Ramos (cell line): ENCODE data around the gene TMEM222.

Experiments used
- in situ Hi-C: fragments of 300-500 bp; cut with MboI; formaldehyde crosslinking; loops from one replicate; pipeline ENCODE4 v1.14.3; 2022; ENCODE audit warnings: low sequenced_read_pairs; ENCODE audit not compliant: unreplicated experiment

Gene TMEM222

GRCh38 chr1:27372808-27373690 lies 51.1 kb downstream of the TMEM222 start:
- in situ Hi-C loops: no loop called here

- in situ Hi-C loops: no loop called here
These were observed 52.6 kb downstream of the TMEM222 start, which contains the start of gene FCN3 for GRCh38 chr1:27374362-27375086. FCN3 (minus strand) TSS chr1:27374824; CDS start chr1:27374818, 6 bp downstream.

- in situ Hi-C loops: no loop called here
These were observed 56.0 kb downstream of the TMEM222 start for GRCh38 chr1:27377760-27378495.

- in situ Hi-C loops: loop anchor here (10.0 kb wide), 1 partner anchor 275 kb away; no protein-coding TSS in a partner anchor
These were observed 57.7 kb downstream of the TMEM222 start for GRCh38 chr1:27379564-27380122.

GRCh38 chr1:27380224-27380623 lies 58.3 kb downstream of the TMEM222 start:
- in situ Hi-C loops: loop anchor here (10.0 kb wide), 1 partner anchor 275 kb away; no protein-coding TSS in a partner anchor

GRCh38 chr1:27380766-27381733 lies 59.1 kb downstream of the TMEM222 start:
- in situ Hi-C loops: loop anchor here (10.0 kb wide), 1 partner anchor 276 kb away; no protein-coding TSS in a partner anchor

- in situ Hi-C loops: loop anchor here (10.0 kb wide), 1 partner anchor 277 kb away; no protein-coding TSS in a partner anchor
These were observed 60.2 kb downstream of the TMEM222 start for GRCh38 chr1:27381969-27382762.

- in situ Hi-C loops: loop anchor here (10.0 kb wide), 1 partner anchor 278 kb away; no protein-coding TSS in a partner anchor
These were observed 61.2 kb downstream of the TMEM222 start, which contains the start of gene CD164L2 for GRCh38 chr1:27383039-27383605. CD164L2 (minus strand) TSS chr1:27383333; CDS start chr1:27383239, 94 bp downstream.

- in situ Hi-C loops: loop anchor here (10.0 kb wide), 1 partner anchor 279 kb away; no protein-coding TSS in a partner anchor
These were observed 61.7 kb downstream of the TMEM222 start for GRCh38 chr1:27383661-27384060.

GRCh38 chr1:27384797-27385196 lies 62.8 kb downstream of the TMEM222 start:
- in situ Hi-C loops: loop anchor here (5.0 to 10.0 kb wide), 2 partner anchors 82 to 280 kb away; no protein-coding TSS in a partner anchor
